HepG2 (cell line): ENCODE results near the gene C9orf78. TPM values are rescaled to one million over a fixed set of nuclear protein-coding genes. Genes with fewer than 3 reads are reported as not detected.
A peak's percentile ranks its signal among the peaks of the same experiment; 100 is the strongest.

Source experiments
- ARNT ChIP-seq: fragments of 450-650 bp; IDR thresholded peaks from 2 replicates; pipeline ENCODE4 v1.6.1; 2017
- ATF1 ChIP-seq: IDR thresholded peaks from 2 replicates; pipeline ENCODE4 v1.6.1; 2016; ENCODE audit warnings: mild to moderate bottlenecking, control low read depth
- JUNB ChIP-seq: sonication (generic); formaldehyde crosslinking; IDR thresholded peaks from 2 replicates; pipeline ENCODE4 v1.8.0; 2022; ENCODE audit warnings: missing genetic modification reagents, mild to moderate bottlenecking, borderline replicate concordance
- MIXL1 ChIP-seq: IDR thresholded peaks from 2 replicates; pipeline ENCODE4 v1.6.1; 2016
- MZF1 ChIP-seq: sonication (generic); formaldehyde crosslinking; IDR thresholded peaks from 2 replicates; pipeline ENCODE4 v1.8.1; 2023; ENCODE audit warnings: mild to moderate bottlenecking, missing genetic modification reagents, borderline replicate concordance
- PHB2 ChIP-seq: fragments of 450-650 bp; IDR thresholded peaks from 2 replicates; pipeline ENCODE4 v1.6.1; 2018; ENCODE audit not compliant: partially characterized antibody
- PHF8 ChIP-seq: sonication (generic); formaldehyde crosslinking; IDR thresholded peaks from 2 replicates; pipeline ENCODE4 v1.5.0; 2020; ENCODE audit warnings: missing genetic modification reagents
- PLRG1 ChIP-seq: fragments of 450-650 bp; conservative IDR thresholded peaks from 2 replicates; pipeline ENCODE4 v1.6.1; 2016
- REXO4 ChIP-seq: sonication (generic); formaldehyde crosslinking; IDR thresholded peaks from 2 replicates; pipeline ENCODE4 v1.8.0; 2022; ENCODE audit warnings: missing genetic modification reagents, mild to moderate bottlenecking, borderline replicate concordance
- RFX3 ChIP-seq: IDR thresholded peaks from 2 replicates; pipeline ENCODE4 v1.6.1; 2016; ENCODE audit warnings: missing biosample characterization, missing genetic modification reagents
- SMYD3 ChIP-seq: sonication (generic); formaldehyde crosslinking; IDR thresholded peaks from 2 replicates; pipeline ENCODE4 v1.8.1; 2023; ENCODE audit warnings: mild to moderate bottlenecking, missing genetic modification reagents
- SNRNP70 ChIP-seq: fragments of 200-400 bp; formaldehyde crosslinking; IDR thresholded peaks from 2 replicates; pipeline ENCODE4 v1.6.1; 2017; ENCODE audit warnings: mild to moderate bottlenecking, low read depth, low read length, moderate library complexity
- TCF7 ChIP-seq: sonication (generic); IDR thresholded peaks from 2 replicates; pipeline ENCODE4 v1.6.1; 2016; ENCODE audit warnings: antibody characterized with exemption, low read depth
- ZNF10 ChIP-seq: sonication (generic); formaldehyde crosslinking; IDR thresholded peaks from 2 replicates; pipeline ENCODE4 v1.4.0; 2020; ENCODE audit warnings: mild to moderate bottlenecking, low read depth, missing genetic modification reagents, borderline replicate concordance
- ZNF3 ChIP-seq: IDR thresholded peaks from 2 replicates; pipeline ENCODE4 v1.7.0; 2017; ENCODE audit warnings: inconsistent platforms
- ZNF543 ChIP-seq: sonication (generic); formaldehyde crosslinking; IDR thresholded peaks from 2 replicates; pipeline ENCODE4 v1.4.0; 2020; ENCODE audit warnings: mild to moderate bottlenecking, missing genetic modification reagents
- ZNF549 ChIP-seq: sonication (generic); formaldehyde crosslinking; IDR thresholded peaks from 2 replicates; pipeline ENCODE4 v1.5.0; 2020; ENCODE audit warnings: missing genetic modification reagents
- ZNF619 ChIP-seq: sonication (generic); formaldehyde crosslinking; IDR thresholded peaks from 2 replicates; pipeline ENCODE4 v1.4.0; 2020; ENCODE audit warnings: mild to moderate bottlenecking, missing genetic modification reagents
- ZSCAN12 ChIP-seq: sonication (generic); formaldehyde crosslinking; IDR thresholded peaks from 2 replicates; pipeline ENCODE4 v1.9.0; 2021; ENCODE audit warnings: mild to moderate bottlenecking, missing genetic modification reagents
- polyA plus RNA-seq, 8 experiments: library from polyadenylated mRNA; depleted of rRNA in 3 of 8; stranded (reverse) in 7 of 8; unstranded in 1 of 8; fragments of >200 nt; fragmentation: Illumina TruSeq in 4 of 8; extraction: Trizol in 4 of 8; gene quantifications; 2 replicates each; pipeline versions ENCODE4 v1.2.1 to v1.2.3, GENCODE V29; 2011 to 2016; ENCODE audit warnings: low read depth in 4 of 8, missing spikeins in 1 of 8, mixed read lengths in 1 of 8; ENCODE audit not compliant: insufficient read depth in 1 of 8
- total RNA-seq, 5 experiments: library from RNA; depleted of rRNA; stranded (reverse); fragments of >200 nt; fragmentation: Illumina TruSeq; extraction: Trizol; gene quantifications; 2 replicates each; pipeline ENCODE4 v1.2.3, GENCODE V29; 2016; ENCODE audit warnings: low read depth in 1 of 5
- TF ChIP-seq, protein P1 (sequence below): sonication (generic); formaldehyde crosslinking; conservative IDR thresholded peaks from 2 replicates; pipeline ENCODE4 v1.4.0; 2020; ENCODE audit warnings: mild to moderate bottlenecking, missing genetic modification reagents, moderate library complexity
- TF ChIP-seq, protein P2 (sequence below): sonication (generic); formaldehyde crosslinking; IDR thresholded peaks from 2 replicates; pipeline ENCODE4 v1.5.0; 2020; ENCODE audit warnings: missing genetic modification reagents
- TF ChIP-seq, protein P3 (sequence below): sonication (generic); formaldehyde crosslinking; IDR thresholded peaks from 2 replicates; pipeline ENCODE4 v1.5.0; 2020; ENCODE audit warnings: mild to moderate bottlenecking, missing genetic modification reagents

Gene C9orf78
- total and polyA plus RNA-seq, 2 of the 13 experiments (the other 11 are each of a cell fraction or from before 2014, with no cell fraction given): 18.4 to 35.5 TPM

DNA sequence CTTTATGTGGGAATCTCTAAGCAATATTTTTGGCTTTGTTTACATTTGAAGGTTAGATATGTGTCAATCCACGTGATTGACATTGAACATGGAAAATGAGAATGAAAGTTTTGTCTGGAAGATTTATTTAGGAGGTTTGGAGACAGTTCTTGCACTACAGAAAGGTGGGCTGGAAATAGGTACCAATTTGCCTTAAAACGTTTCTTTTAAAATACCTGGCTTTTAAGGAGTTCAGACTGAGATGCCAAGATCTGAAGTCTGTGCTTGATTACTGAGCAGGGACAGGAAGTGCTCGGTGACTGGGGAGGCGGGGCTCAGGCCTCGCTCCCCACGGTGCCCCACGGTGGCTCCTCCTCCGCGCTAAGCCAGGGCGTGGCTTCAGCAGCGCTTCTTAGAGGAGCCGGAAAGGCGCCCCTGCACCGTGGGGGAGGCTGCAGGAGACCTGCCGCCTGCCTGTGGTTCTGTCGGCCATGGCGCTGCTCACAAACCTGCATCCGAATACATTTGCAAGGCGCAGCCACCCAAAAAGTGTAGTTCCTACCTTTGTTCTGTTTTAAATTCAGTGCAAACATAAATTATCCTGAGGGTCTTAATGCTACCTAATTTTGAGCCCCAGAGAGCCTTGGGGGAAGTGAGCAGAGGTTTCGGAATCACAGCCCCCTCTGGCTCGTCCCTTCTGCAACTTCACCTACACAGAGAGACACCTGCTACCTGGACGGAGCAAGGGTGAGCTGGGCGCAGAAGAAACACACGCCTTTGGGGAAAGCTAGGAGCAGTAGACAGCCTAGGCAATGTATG, 49.3 kb upstream of the C9orf78 start (continued):
- TF ChIP-seq, protein P1, sequence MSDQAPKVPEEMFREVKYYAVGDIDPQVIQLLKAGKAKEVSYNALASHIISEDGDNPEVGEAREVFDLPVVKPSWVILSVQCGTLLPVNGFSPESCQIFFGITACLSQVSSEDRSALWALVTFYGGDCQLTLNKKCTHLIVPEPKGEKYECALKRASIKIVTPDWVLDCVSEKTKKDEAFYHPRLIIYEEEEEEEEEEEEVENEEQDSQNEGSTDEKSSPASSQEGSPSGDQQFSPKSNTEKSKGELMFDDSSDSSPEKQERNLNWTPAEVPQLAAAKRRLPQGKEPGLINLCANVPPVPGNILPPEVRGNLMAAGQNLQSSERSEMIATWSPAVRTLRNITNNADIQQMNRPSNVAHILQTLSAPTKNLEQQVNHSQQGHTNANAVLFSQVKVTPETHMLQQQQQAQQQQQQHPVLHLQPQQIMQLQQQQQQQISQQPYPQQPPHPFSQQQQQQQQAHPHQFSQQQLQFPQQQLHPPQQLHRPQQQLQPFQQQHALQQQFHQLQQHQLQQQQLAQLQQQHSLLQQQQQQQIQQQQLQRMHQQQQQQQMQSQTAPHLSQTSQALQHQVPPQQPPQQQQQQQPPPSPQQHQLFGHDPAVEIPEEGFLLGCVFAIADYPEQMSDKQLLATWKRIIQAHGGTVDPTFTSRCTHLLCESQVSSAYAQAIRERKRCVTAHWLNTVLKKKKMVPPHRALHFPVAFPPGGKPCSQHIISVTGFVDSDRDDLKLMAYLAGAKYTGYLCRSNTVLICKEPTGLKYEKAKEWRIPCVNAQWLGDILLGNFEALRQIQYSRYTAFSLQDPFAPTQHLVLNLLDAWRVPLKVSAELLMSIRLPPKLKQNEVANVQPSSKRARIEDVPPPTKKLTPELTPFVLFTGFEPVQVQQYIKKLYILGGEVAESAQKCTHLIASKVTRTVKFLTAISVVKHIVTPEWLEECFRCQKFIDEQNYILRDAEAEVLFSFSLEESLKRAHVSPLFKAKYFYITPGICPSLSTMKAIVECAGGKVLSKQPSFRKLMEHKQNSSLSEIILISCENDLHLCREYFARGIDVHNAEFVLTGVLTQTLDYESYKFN (CRISPR knock-in tag): no peak
- TF ChIP-seq JUNB (CRISPR knock-in tag) (no peak), ZNF619 (CRISPR knock-in tag) (no peak), PHB2 (no peak), PLRG1 (no peak), ZSCAN12 (CRISPR knock-in tag) (no peak), ZNF549 (CRISPR knock-in tag) (no peak), SNRNP70 (no peak), ARNT (no peak), MZF1 (CRISPR knock-in tag) (no peak), PHF8 (CRISPR knock-in tag) (no peak; the same call in 1 of the 2 replicates), ZNF10 (CRISPR knock-in tag) (no peak), ZNF543 (CRISPR knock-in tag) (no peak), REXO4 (CRISPR knock-in tag) (no peak), ATF1 (CRISPR knock-in tag) (no peak), RFX3 (CRISPR knock-in tag) (no peak), SMYD3 (CRISPR knock-in tag) (no peak), ZNF3 (no peak), TCF7 (no peak), MIXL1 (0 out of 2 replicates have a peak, but pooled peaks have one; percentile 23)
- TF ChIP-seq, protein P2, sequence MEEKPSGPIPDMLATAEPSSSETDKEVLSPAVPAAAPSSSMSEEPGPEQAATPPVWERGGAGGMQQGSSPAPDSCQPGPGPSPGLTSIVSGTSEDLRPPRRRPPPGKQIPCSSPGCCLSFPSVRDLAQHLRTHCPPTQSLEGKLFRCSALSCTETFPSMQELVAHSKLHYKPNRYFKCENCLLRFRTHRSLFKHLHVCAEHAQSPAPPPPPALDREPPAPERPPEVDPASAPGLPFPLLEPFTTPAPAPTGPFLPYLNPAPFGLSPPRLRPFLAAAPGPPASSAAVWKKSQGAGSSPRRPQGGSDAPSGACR: no peak
- TF ChIP-seq, protein P3, sequence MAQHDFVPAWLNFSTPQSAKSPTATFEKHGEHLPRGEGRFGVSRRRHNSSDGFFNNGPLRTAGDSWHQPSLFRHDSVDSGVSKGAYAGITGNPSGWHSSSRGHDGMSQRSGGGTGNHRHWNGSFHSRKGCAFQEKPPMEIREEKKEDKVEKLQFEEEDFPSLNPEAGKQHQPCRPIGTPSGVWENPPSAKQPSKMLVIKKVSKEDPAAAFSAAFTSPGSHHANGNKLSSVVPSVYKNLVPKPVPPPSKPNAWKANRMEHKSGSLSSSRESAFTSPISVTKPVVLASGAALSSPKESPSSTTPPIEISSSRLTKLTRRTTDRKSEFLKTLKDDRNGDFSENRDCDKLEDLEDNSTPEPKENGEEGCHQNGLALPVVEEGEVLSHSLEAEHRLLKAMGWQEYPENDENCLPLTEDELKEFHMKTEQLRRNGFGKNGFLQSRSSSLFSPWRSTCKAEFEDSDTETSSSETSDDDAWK: no peak
